Tibial nerve (tissue), 4 donors: ENCODE data around the gene ACBD5. TPM values are rescaled to one million over a fixed set of nuclear protein-coding genes. Genes with fewer than 3 reads are reported as not detected.

Source experiments
- DNase-seq, 2 donors: peaks; one replicate each; pipeline ENCODE4 v3.0.0-alpha.2; 2019; ENCODE audit warnings: low spot score in 2 of 2
- H3K27ac ChIP-seq, 4 donors: fragments of 200-600 bp; sonication (generic) in 3 of 4; one replicate each; pipeline ENCODE4 v1.5.1; 2017 to 2019; ENCODE audit warnings: mild to moderate bottlenecking in 1 of 4
- H3K27me3 ChIP-seq, 2 donors: fragments of 200-600 bp; sonication (generic) in 1 of 2; one replicate each; pipeline versions ENCODE4 v1.5.1 to v1.6.0; 2017 to 2019
- H3K36me3 ChIP-seq, 3 donors: fragments of 200-600 bp; sonication (generic); one replicate each; pipeline ENCODE4 v1.5.1; 2018 to 2019
- H3K4me1 ChIP-seq, 4 donors: fragments of 200-600 bp; sonication (generic) in 3 of 4; one replicate each; pipeline ENCODE4 v1.5.1; 2017 to 2019
- H3K4me3 ChIP-seq, 4 donors: fragments of 200-600 bp; sonication (generic) in 3 of 4; one replicate each; pipeline ENCODE4 v1.5.1; 2017 to 2019; ENCODE audit warnings: mild to moderate bottlenecking in 1 of 4, moderate library complexity in 1 of 4
- H3K9me3 ChIP-seq, 4 donors: fragments of 200-600 bp; sonication (generic) in 3 of 4; one replicate each; pipeline ENCODE4 v1.5.1; 2017 to 2019
- EP300 ChIP-seq, 2 donors: sonication (generic); formaldehyde crosslinking; IDR thresholded peaks; one replicate each; pipeline ENCODE4 v1.6.1; 2017; ENCODE audit warnings: antibody characterized with exemption in 2 of 2, mild to moderate bottlenecking in 1 of 2
- POLR2A ChIP-seq, 2 donors: fragments of 450-650 bp; IDR thresholded peaks; one replicate each; pipeline ENCODE4 v1.6.1; 2017; ENCODE audit warnings: antibody characterized with exemption in 2 of 2, mild to moderate bottlenecking in 2 of 2, moderate library complexity in 2 of 2
- WGBS, 2 donors: methylation state at CpG; one replicate each; pipeline ENCODE4 v1.1.5; 2018; 5-methylcytosine and 5-hydroxymethylcytosine counted together
- total RNA-seq, 4 donors: library from RNA; depleted of rRNA; stranded (reverse); fragments of >200 nt; gene quantifications; one replicate each; pipeline ENCODE4 v1.1.0, GENCODE V29; 2016
- TF ChIP-seq, protein P1 (sequence below), 5 experiments: fragments of 200-600 bp in 3 of 5; fragments of 450-650 bp in 2 of 5; sonication (generic) in 3 of 5; IDR thresholded peaks; one replicate each; pipeline ENCODE4 v1.5.1; 2016 to 2019; ENCODE audit warnings: antibody characterized with exemption in 5 of 5, mild to moderate bottlenecking in 3 of 5, moderate library complexity in 2 of 5

The ACBD5 gene
- total RNA-seq, 4 donors from 2014 or later, result 15.3 to 31.2 (median 20.4) TPM

DNA sequence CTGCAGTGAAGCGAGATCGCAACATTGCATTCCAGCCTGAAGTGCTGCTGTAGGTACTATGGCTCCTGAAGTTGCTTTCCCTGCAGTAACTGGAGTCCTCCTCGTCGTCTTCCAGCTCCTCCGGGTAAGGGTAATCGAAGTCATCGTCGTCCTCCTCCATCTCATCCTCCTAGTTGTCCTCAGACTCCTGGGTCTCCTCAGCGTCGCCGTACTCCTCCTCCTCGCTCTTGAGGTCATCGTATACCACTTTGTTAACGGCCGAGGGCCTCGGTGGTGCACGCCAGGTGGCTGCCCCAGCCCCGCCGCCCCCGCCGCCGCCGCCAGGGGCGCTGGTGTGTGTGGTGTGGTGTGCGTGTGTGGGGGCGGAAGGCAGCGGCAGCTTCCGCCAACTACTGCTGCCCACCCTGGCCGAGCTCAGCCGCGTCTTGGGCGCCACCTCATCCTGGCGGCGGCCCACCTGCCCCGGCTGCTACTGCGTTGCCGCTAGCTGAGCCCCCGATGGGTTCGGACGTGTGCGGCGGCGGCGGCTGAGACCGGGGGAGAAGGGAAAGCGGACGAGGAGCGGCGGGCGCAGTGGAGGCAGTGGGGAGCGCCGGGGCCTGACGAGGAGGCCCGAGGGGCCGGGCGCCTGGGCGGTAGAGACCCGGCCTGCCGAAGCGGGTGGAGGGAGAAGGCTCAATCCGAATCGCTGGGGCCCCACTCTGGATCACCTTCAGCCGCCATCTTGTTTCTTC lies 11.8 kb upstream of the ACBD5 start:
- peak in 1 of 2 donors; percentile 18 for TF ChIP-seq EP300 (IDR thresholded peaks at IDR 0.05)
- TF ChIP-seq, protein P1, sequence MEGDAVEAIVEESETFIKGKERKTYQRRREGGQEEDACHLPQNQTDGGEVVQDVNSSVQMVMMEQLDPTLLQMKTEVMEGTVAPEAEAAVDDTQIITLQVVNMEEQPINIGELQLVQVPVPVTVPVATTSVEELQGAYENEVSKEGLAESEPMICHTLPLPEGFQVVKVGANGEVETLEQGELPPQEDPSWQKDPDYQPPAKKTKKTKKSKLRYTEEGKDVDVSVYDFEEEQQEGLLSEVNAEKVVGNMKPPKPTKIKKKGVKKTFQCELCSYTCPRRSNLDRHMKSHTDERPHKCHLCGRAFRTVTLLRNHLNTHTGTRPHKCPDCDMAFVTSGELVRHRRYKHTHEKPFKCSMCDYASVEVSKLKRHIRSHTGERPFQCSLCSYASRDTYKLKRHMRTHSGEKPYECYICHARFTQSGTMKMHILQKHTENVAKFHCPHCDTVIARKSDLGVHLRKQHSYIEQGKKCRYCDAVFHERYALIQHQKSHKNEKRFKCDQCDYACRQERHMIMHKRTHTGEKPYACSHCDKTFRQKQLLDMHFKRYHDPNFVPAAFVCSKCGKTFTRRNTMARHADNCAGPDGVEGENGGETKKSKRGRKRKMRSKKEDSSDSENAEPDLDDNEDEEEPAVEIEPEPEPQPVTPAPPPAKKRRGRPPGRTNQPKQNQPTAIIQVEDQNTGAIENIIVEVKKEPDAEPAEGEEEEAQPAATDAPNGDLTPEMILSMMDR (IDR thresholded peaks at IDR 0.05), result peak; percentile 44 to 88 (median 74)
- no peak for TF ChIP-seq POLR2A (IDR thresholded peaks at IDR 0.05)
- Histone ChIP-seq H3K27ac (peak overlapping the region; percentile 12 to 87 (median 66)), H3K9me3 (no peaks in the 10 kb centered on the region), H3K4me3 (peak overlapping the region; percentile 43 to 65 (median 55)), H3K4me1 (no peaks in the 10 kb centered on the region), H3K36me3 (no peaks in the 10 kb centered on the region), H3K27me3 (peaks cover 0 to 10% of the 10 kb centered on the region in 2 donors)
- peak in 1 of 2 donors; percentile 57 for DNase-seq
- 24 to 27% methylated on average over 54 to 63 of the region's 63 CpGs for WGBS, 2 donors

GRCh38 chr10:27251554-27251953 lies 11.0 kb upstream of the ACBD5 start:
- 96 to 98% methylated on average over 14 of the region's 14 CpGs for WGBS, 2 donors
- Histone ChIP-seq H3K27me3 (peaks cover 0 to 8% of the 10 kb centered on the region in 2 donors), H3K27ac (no peak overlapping the region), H3K36me3 (no peaks in the 10 kb centered on the region), H3K4me1 (no peaks in the 10 kb centered on the region), H3K4me3 (no peak overlapping the region), H3K9me3 (no peaks in the 10 kb centered on the region)
- no peak for DNase-seq
- TF ChIP-seq POLR2A (IDR thresholded peaks at IDR 0.05) (no peak), EP300 (IDR thresholded peaks at IDR 0.05) (no peak)
- TF ChIP-seq, protein P1 (IDR thresholded peaks at IDR 0.05), result no peak

GRCh38 chr10:27248215-27248614 lies 7.6 kb upstream of the ACBD5 start:
- Histone ChIP-seq H3K27me3 (no peaks in the 10 kb centered on the region), H3K4me1 (peaks cover 0 to 7% (median 3%) of the 10 kb centered on the region in 4 donors), H3K36me3 (no peaks in the 10 kb centered on the region), H3K27ac (no peak overlapping the region), H3K4me3 (no peak overlapping the region), H3K9me3 (no peaks in the 10 kb centered on the region)
- no peak for DNase-seq
- TF ChIP-seq POLR2A (IDR thresholded peaks at IDR 0.05), result no peak
- TF ChIP-seq, protein P1 (IDR thresholded peaks at IDR 0.05), result no peak
- TF ChIP-seq EP300 (IDR thresholded peaks at IDR 0.05), result no peak
- WGBS, 2 donors, result 76 to 83% methylated on average over 4 of the region's 4 CpGs

GRCh38 chr10:27247441-27247840 lies 6.8 kb upstream of the ACBD5 start:
- WGBS, 2 donors, result 72 to 76% methylated on average over 3 of the region's 3 CpGs

DNA sequence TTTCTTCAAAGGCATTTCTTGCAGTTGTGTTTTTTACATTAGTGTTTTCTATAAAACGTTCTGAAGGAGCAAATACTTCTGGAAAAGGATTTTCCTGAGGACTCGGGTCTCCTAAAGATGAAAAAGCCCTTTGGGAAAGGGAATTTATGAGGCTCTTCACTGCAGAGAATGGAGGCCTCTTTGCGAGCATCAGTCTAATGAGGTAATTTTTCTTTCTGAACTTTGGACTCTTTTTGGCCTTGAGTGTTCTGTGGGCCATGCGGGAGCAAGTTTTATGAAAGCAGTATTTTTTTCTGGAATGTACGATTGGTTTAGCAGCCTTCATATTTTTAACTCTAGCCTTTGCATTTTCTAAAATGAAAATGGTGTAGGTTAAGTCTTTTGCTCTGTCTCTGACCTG lies 6.4 kb upstream of the ACBD5 start:
- Histone ChIP-seq H3K9me3 (no peaks in the 10 kb centered on the region), H3K36me3 (no peaks in the 10 kb centered on the region), H3K27me3 (no peaks in the 10 kb centered on the region), H3K4me1 (peaks cover 0 to 9% (median 3%) of the 10 kb centered on the region in 4 donors), H3K4me3 (no peak overlapping the region), H3K27ac (no peak overlapping the region)
- WGBS, 2 donors, result 42 to 51% methylated on average over 5 of the region's 5 CpGs
- no peak for DNase-seq
- no peak for TF ChIP-seq EP300 (IDR thresholded peaks at IDR 0.05)
- TF ChIP-seq, protein P1 (IDR thresholded peaks at IDR 0.05), result no peak
- no peak for TF ChIP-seq POLR2A (IDR thresholded peaks at IDR 0.05)

More at GRCh38 chr10:27247441-27247840, 6.8 kb upstream of the ACBD5 start:
- H3K4me1 ChIP-seq, result peaks cover 0 to 9% (median 3%) of the 10 kb centered on the region in 4 donors
- no peaks in the 10 kb centered on the region for H3K27me3 ChIP-seq
- no peak for DNase-seq
- no peaks in the 10 kb centered on the region for H3K36me3 ChIP-seq
- no peak overlapping the region for H3K27ac ChIP-seq
- no peaks in the 10 kb centered on the region for H3K9me3 ChIP-seq
- no peak overlapping the region for H3K4me3 ChIP-seq
- TF ChIP-seq POLR2A (IDR thresholded peaks at IDR 0.05) (no peak), EP300 (IDR thresholded peaks at IDR 0.05) (no peak)
- TF ChIP-seq, protein P1 (IDR thresholded peaks at IDR 0.05), result no peak
